ENCODE data around the gene TRAF4. TPM values are rescaled to one million over a fixed set of nuclear protein-coding genes. Genes with fewer than 3 reads are reported as not detected.
A peak's percentile ranks its signal among the peaks of the same experiment; 100 is the strongest.
"Not testable (repeated sequence)": the region's sequence is repeated elsewhere in the genome, so short reads cannot be mapped to it uniquely, and the experiment has no call there.

Gene TRAF4
- total and polyA plus RNA-seq, 2 donors (not counting 3 experiments of a cell fraction or from before 2014, with no cell fraction given) = 79.5 to 83.9 TPM

GRCh38 chr17:28720247-28720996 is 23.4 kb upstream of the TRAF4 start:
- Histone ChIP-seq H3K9me1 (replicated peaks; ENCODE audit: control insufficient read depth, extremely low read depth, insufficient read depth, low read length) (no peaks in the 10 kb centered on the region), H3K9ac (replicated peaks; ENCODE audit: extremely low read depth, insufficient read depth, low read length) (peak overlapping the region; percentile 79), H3K27ac (ENCODE audit: insufficient read depth, low read depth, low read length) (peak overlapping the region; percentile 78), H3K79me2 (ENCODE audit: control insufficient read depth, insufficient read depth, low read length) (peaks cover 43% of the 10 kb centered on the region), H3K27me3 (ENCODE audit: control insufficient read depth in 2 of 2, insufficient read depth in 2 of 2, low read length in 2 of 2) (no peaks in the 10 kb centered on the region), H3K4me2 (ENCODE audit: insufficient read depth, low read length) (peak overlapping the region; percentile 74), H2AFZ (ENCODE audit: low read depth, low read length) (no peak overlapping the region), H3K9me3 (replicated peaks; ENCODE audit: control insufficient read depth, insufficient read depth, low read length) (no peaks in the 10 kb centered on the region), H3K36me3 (ENCODE audit: control insufficient read depth in 2 of 2, extremely low read depth in 1 of 2, insufficient read depth in 2 of 2, low read length in 2 of 2) (peaks cover 17 to 19% of the 10 kb centered on the region in 2 experiments), H3K4me1 (ENCODE audit: control insufficient read depth, extremely low read depth, insufficient read depth, low read length) (peaks cover 43% of the 10 kb centered on the region), H4K20me1 (replicated peaks; ENCODE audit: control insufficient read depth, extremely low read depth, insufficient read depth, low read length) (no peaks in the 10 kb centered on the region), H3K4me3 (replicated peaks in 1 of 3; ENCODE audit: insufficient read depth in 1 of 3, low read depth in 1 of 3, low read length in 3 of 3) (peak overlapping the region; percentile 46 to 80 (median 72))
- FAIRE-seq (peak; percentile 48), DNase-seq (ENCODE audit: low read depth, low spot score) (no peak)
- POLR2A ChIA-PET = interaction anchor here (1.1 to 1.3 kb wide), 3 partner anchors 8 to 231 kb away, joined by 3 to 7 read pairs (median 5); partner anchors contain the start of genes NEK8 and PHF12
- intact Hi-C loops (cut with micrococcal nuclease) (no loop called here), dilution Hi-C loops (cut with MboI; ENCODE audit: extremely low pct_ligation_motif_present, low sequenced_read_pairs) (no loop called here)
- BruUV-seq (replicated peaks) = TSS peak; percentile 74
- CTCF ChIA-PET = interaction anchor here (1.0 to 2.1 kb wide), 7 partner anchors 8 to 233 kb away, joined by 3 to 12 read pairs (median 7); partner anchors contain the start of genes NEK8 and PHF12
- peak; percentile 12 for TF ChIP-seq POLR2AphosphoS5 (IDR thresholded peaks at IDR 0.05; ENCODE audit: insufficient read depth, low read depth, low read length)
- no peak for TF ChIP-seq FOS (IDR thresholded peaks at IDR 0.05; ENCODE audit: borderline replicate concordance, insufficient read depth, low read length)
- TF ChIP-seq POLR2A (IDR thresholded peaks at IDR 0.05; ENCODE audit: low read depth, low read length) = peak; percentile 35

- CTCF ChIA-PET = interaction anchor here (1.1 to 1.2 kb wide), 2 partner anchors 42 to 231 kb away, joined by 3 read pairs; partner anchors contain the start of gene PHF12
- H3K79me2 ChIP-seq (ENCODE audit: control insufficient read depth, insufficient read depth, low read length) = peaks cover 43% of the 10 kb centered on the region
- H3K27me3 ChIP-seq (ENCODE audit: control insufficient read depth in 2 of 2, insufficient read depth in 2 of 2, low read length in 2 of 2); dilution Hi-C loops (cut with MboI; ENCODE audit: extremely low pct_ligation_motif_present, low sequenced_read_pairs); H4K20me1 ChIP-seq (replicated peaks; ENCODE audit: control insufficient read depth, extremely low read depth, insufficient read depth, low read length); BruUV-seq (replicated peaks); H3K9me3 ChIP-seq (replicated peaks; ENCODE audit: control insufficient read depth, insufficient read depth, low read length); H2AFZ ChIP-seq (ENCODE audit: low read depth, low read length); H3K9me1 ChIP-seq (replicated peaks; ENCODE audit: control insufficient read depth, extremely low read depth, insufficient read depth, low read length); FAIRE-seq; intact Hi-C loops (cut with micrococcal nuclease); DNase-seq (ENCODE audit: low read depth, low spot score): not testable (repeated sequence)
- H3K4me2 ChIP-seq (ENCODE audit: insufficient read depth, low read length) = peak overlapping the region; percentile 74
- peak overlapping the region; percentile 46 to 80 (median 72) for H3K4me3 ChIP-seq (replicated peaks in 1 of 3; ENCODE audit: insufficient read depth in 1 of 3, low read depth in 1 of 3, low read length in 3 of 3)
- POLR2A ChIA-PET = interaction anchor here (1.1 kb wide), 1 partner anchor 10 kb away, joined by 3 read pairs; no protein-coding TSS in a partner anchor
- peak overlapping the region; percentile 79 for H3K9ac ChIP-seq (replicated peaks; ENCODE audit: extremely low read depth, insufficient read depth, low read length)
- H3K4me1 ChIP-seq (ENCODE audit: control insufficient read depth, extremely low read depth, insufficient read depth, low read length) = peaks cover 46% of the 10 kb centered on the region
- peak overlapping the region; percentile 78 for H3K27ac ChIP-seq (ENCODE audit: insufficient read depth, low read depth, low read length)
- peaks cover 17 to 19% of the 10 kb centered on the region in 2 experiments for H3K36me3 ChIP-seq (ENCODE audit: control insufficient read depth in 2 of 2, extremely low read depth in 1 of 2, insufficient read depth in 2 of 2, low read length in 2 of 2)
These were observed 22.8 kb upstream of the TRAF4 start for GRCh38 chr17:28720997-28721329.

Measured in endothelial cell of umbilical vein (primary cell).